ENCODE measurements around the gene MAML2. TPM values are rescaled to one million over a fixed set of nuclear protein-coding genes. Genes with fewer than 3 reads are reported as not detected.

Gene MAML2
- total RNA-seq, 3 donors from 2014 or later (not counting 1 experiment from before 2014, with no cell fraction given): 14.2 to 20.5 (median 16.1) TPM

DNA sequence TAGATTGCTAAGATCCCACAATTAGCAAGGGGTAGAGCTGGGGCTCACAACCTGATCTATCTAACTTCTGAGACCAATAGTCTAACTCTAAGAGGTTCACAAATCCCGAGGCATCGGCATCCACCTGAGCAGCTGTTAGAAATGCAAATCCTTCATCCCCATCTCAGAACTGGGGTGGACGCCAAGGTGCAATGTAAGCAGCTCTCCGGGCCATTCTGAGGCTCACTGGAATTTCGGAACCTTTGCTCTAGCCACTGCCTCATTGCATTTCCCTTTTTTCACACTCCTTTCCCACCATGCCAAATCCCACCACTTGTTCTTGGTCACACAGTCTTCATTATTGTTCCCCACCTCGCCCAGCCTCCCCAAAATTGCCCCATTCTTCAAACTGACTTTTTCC, 29.8 kb downstream of the MAML2 start:
- Histone ChIP-seq H3K27ac (ENCODE audit: low read length) (no peak overlapping the region), H3K36me3 (ENCODE audit: control insufficient read depth, insufficient read depth, low read length) (no peaks in the 10 kb centered on the region), H3K27me3 (ENCODE audit: control insufficient read depth, insufficient read depth, low read length) (no peaks in the 10 kb centered on the region), H3K9me3 (ENCODE audit: control insufficient read depth, insufficient read depth, low read length) (no peaks in the 10 kb centered on the region), H3K4me3 (ENCODE audit: low read length) (no peak overlapping the region), H3K4me1 (ENCODE audit: control insufficient read depth, insufficient read depth, low read length) (peaks cover 15% of the 10 kb centered on the region)
- Mint-ChIP-seq H3K27me3 (ENCODE audit: low read depth in 2 of 2) (no peaks in the 10 kb centered on the region), H3K4me3 (no peak overlapping the region), H3K9me3 (no peaks in the 10 kb centered on the region), H3K27ac (peak overlapping the region in 1 of 2 donors; percentile 80), H3K4me1 (peaks cover 32 to 44% of the 10 kb centered on the region in 2 donors), H3K36me3 (no peaks in the 10 kb centered on the region)
- DNase-seq (no peak), ATAC-seq (no peak)
- intact Hi-C loops (cut with micrococcal nuclease): no loop called here
- TF ChIP-seq, protein P1, sequence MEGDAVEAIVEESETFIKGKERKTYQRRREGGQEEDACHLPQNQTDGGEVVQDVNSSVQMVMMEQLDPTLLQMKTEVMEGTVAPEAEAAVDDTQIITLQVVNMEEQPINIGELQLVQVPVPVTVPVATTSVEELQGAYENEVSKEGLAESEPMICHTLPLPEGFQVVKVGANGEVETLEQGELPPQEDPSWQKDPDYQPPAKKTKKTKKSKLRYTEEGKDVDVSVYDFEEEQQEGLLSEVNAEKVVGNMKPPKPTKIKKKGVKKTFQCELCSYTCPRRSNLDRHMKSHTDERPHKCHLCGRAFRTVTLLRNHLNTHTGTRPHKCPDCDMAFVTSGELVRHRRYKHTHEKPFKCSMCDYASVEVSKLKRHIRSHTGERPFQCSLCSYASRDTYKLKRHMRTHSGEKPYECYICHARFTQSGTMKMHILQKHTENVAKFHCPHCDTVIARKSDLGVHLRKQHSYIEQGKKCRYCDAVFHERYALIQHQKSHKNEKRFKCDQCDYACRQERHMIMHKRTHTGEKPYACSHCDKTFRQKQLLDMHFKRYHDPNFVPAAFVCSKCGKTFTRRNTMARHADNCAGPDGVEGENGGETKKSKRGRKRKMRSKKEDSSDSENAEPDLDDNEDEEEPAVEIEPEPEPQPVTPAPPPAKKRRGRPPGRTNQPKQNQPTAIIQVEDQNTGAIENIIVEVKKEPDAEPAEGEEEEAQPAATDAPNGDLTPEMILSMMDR (IDR thresholded peaks at IDR 0.05): no peak
- 91% methylated on average over 6 of the region's 6 CpGs for WGBS (ENCODE audit: insufficient coverage)

DNA sequence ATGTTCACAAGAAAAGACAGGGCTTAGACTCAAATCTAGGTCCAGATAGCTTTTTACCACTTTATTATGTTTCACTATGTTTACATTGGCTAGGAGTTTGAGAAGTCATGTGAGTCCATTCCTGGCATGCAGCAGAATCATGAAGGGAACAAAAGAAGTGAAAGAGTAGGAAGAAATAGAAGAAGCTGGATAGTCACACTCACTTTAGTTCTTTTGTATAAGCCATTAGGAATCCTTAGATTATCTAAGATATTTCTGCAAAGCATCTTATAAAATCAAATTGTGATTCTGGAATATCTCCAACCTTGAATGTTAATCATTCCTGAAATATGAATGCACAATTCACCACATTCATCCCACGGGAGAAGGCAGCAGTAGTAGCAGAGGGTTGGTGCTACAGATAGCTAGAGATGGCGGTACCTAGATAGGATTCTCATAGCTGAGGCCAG, 31.9 kb downstream of the MAML2 start:
- H3K4me1 ChIP-seq (ENCODE audit: control insufficient read depth, insufficient read depth, low read length): peaks cover 13% of the 10 kb centered on the region
- intact Hi-C loops (cut with micrococcal nuclease): no loop called here

DNA sequence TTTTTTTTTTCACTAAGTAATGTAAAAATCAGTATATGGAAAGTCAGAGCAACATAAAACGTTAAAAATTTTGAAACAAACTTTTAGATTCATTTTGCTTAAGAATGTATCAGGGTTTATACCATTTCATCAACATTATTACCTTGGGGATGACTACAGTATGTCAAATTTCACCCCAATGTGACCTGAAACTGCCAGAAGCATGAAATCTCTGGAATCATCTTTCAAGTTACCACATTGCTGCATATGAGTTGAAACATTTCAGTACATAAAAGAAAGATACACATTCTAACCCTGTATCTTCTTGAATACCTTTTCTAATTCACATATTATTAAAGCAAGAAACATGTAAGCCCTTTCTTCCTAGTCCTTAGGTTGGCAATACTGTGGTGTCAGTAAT, 32.8 kb downstream of the MAML2 start:
- intact Hi-C loops (cut with micrococcal nuclease): no loop called here
- H3K36me3 Mint-ChIP-seq: no peaks in the 10 kb centered on the region
- no peaks in the 10 kb centered on the region for H3K27me3 Mint-ChIP-seq (ENCODE audit: low read depth in 2 of 2)
- Histone ChIP-seq H3K27me3 (ENCODE audit: control insufficient read depth, insufficient read depth, low read length) (no peaks in the 10 kb centered on the region), H3K27ac (ENCODE audit: low read length) (no peak overlapping the region), H3K4me3 (ENCODE audit: low read length) (no peak overlapping the region), H3K36me3 (ENCODE audit: control insufficient read depth, insufficient read depth, low read length) (no peaks in the 10 kb centered on the region), H3K9me3 (ENCODE audit: control insufficient read depth, insufficient read depth, low read length) (no peaks in the 10 kb centered on the region), H3K4me1 (ENCODE audit: control insufficient read depth, insufficient read depth, low read length) (peaks cover 13% of the 10 kb centered on the region)
- TF ChIP-seq, protein P1 (IDR thresholded peaks at IDR 0.05): no peak
- no peak overlapping the region for H3K4me3 Mint-ChIP-seq
- DNase-seq: no peak
- peaks cover 33 to 35% of the 10 kb centered on the region in 2 donors for H3K4me1 Mint-ChIP-seq
- WGBS (ENCODE audit: insufficient coverage): no CpG with 5 or more reads among the region's 1 CpG
- H3K27ac Mint-ChIP-seq: no peak overlapping the region
- no peak for ATAC-seq
- no peaks in the 10 kb centered on the region for H3K9me3 Mint-ChIP-seq

More for the DNA sequence above, 31.9 kb downstream of the MAML2 start:
- no peak overlapping the region for H3K27ac ChIP-seq (ENCODE audit: low read length)
- no peaks in the 10 kb centered on the region for H3K36me3 Mint-ChIP-seq
- H3K27ac Mint-ChIP-seq: no peak overlapping the region
- H3K36me3 ChIP-seq (ENCODE audit: control insufficient read depth, insufficient read depth, low read length): no peaks in the 10 kb centered on the region
- no peaks in the 10 kb centered on the region for H3K27me3 Mint-ChIP-seq (ENCODE audit: low read depth in 2 of 2)
- H3K27me3 ChIP-seq (ENCODE audit: control insufficient read depth, insufficient read depth, low read length): no peaks in the 10 kb centered on the region
- DNase-seq (no peak), ATAC-seq (no peak)
- WGBS (ENCODE audit: insufficient coverage): 100% methylated on average over 1 of the region's 2 CpGs
- no peaks in the 10 kb centered on the region for H3K9me3 ChIP-seq (ENCODE audit: control insufficient read depth, insufficient read depth, low read length)
- peaks cover 37 to 44% of the 10 kb centered on the region in 2 donors for H3K4me1 Mint-ChIP-seq
- H3K4me3 ChIP-seq (ENCODE audit: low read length): no peak overlapping the region
- H3K9me3 Mint-ChIP-seq: no peaks in the 10 kb centered on the region
- H3K4me3 Mint-ChIP-seq: no peak overlapping the region
- TF ChIP-seq, protein P1 (IDR thresholded peaks at IDR 0.05): no peak

DNA sequence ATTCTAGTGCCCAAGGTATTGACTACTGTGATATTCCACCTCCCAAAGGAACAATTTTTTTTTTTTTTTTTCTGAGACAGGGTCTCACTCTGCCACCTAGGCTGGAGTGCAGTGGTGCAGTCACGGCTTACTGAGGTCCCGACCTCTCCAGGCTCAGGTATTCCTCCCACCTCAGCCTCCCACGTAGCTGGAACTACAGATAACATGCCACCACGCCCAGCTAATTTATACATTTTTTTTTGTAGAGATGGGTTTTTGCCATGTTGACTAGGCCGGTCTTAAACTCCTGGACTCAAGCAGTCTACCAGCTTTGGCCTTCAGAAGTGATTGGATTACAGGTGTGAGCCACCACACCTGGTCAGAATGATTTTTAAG, 33.4 kb downstream of the MAML2 start:
- Mint-ChIP-seq H3K9me3 (no peaks in the 10 kb centered on the region), H3K4me1 (peaks cover 28 to 31% of the 10 kb centered on the region in 2 donors), H3K27me3 (ENCODE audit: low read depth in 2 of 2) (no peaks in the 10 kb centered on the region), H3K36me3 (no peaks in the 10 kb centered on the region), H3K27ac (no peak overlapping the region), H3K4me3 (no peak overlapping the region)
- Histone ChIP-seq H3K4me3 (ENCODE audit: low read length) (no peak overlapping the region), H3K27ac (ENCODE audit: low read length) (no peak overlapping the region), H3K27me3 (ENCODE audit: control insufficient read depth, insufficient read depth, low read length) (no peaks in the 10 kb centered on the region), H3K9me3 (ENCODE audit: control insufficient read depth, insufficient read depth, low read length) (no peaks in the 10 kb centered on the region), H3K36me3 (ENCODE audit: control insufficient read depth, insufficient read depth, low read length) (no peaks in the 10 kb centered on the region), H3K4me1 (ENCODE audit: control insufficient read depth, insufficient read depth, low read length) (peaks cover 10% of the 10 kb centered on the region)
- intact Hi-C loops (cut with micrococcal nuclease): no loop called here
- TF ChIP-seq, protein P1 (IDR thresholded peaks at IDR 0.05): no peak
- WGBS (ENCODE audit: insufficient coverage): 86% methylated on average over 5 of the region's 5 CpGs
- DNase-seq: no peak
- ATAC-seq: no peak
